Stimulated activated CD4-positive, alpha-beta T cell treated with anti-CD3 and anti-CD28 coated beads, Interleukin-15, amount 100 ng/mL, for 48 hours (primary cell): ENCODE data around the gene CHMP6.
"Not testable (repeated sequence)": the region's sequence is repeated elsewhere in the genome, so short reads cannot be mapped to it uniquely, and the experiment has no call there.

Experiments
- DNase-seq, 2 donors: peaks; one replicate each; pipeline ENCODE4 v3.0.0-alpha.2; 2020; ENCODE audit warnings: low read depth in 2 of 2

The CHMP6 gene

DNA sequence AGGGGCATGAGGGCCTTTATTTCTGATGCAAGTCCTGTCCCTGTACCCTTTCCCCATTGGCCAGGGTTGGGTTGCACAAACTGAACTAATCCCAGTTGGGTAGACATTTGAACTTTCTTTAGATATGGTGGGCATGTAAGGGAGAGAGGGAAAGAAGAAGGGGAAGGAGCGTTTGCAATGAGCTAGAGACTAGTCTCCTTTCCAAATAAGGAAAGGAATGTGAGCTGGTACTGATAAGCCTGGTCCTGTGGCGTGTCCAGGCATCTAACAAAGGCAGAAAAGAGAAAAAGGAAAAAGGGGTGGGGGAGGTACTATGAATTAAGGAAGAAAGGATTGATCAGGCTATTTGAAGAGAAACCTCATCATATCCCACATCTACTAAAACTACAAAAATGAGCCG is 20.3 kb downstream of the CHMP6 start:
- DNase-seq = no peak

DNA sequence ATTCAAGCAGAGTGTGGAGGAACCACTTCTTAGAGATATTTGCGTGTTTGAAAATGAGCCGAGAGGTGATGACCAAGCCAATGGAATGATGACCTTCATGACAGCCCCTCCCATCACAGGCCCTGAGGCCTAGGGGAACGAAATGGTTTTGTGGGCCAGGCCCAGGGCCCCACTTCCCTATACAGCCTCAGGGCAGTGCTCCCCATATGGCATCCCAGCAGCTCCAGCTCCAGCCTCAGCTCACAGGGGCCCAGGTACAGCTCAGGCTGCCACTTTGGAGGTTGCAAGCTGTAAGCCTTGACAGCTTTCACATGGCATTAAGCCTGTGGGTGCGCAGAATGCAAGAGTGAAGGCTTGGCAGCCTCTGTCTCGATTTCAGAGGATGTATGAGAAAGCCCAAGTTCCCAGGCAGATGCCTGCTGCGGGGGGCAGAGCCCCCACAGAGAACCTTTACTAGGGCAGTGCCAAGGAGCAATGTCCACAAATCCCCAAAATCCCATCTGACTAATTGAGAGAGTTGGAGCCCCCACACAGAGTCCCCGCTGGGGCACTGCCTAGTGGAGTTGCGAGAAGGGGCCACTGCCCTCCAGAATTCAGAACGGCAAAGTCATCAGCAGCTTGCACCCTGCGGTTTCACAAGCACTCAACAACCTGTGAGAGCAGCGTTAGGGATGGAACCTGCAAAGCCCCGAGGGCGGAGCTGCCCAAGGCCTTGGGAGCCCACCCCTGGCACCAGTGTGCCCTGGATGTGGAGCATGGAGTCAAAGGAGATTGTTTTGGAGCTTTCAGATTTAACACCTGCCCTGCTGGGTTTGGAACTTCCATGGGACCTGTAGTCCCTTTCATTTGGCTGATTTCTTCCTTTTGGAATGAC is 21.2 kb downstream of the CHMP6 start:
- no peak for DNase-seq

DNA sequence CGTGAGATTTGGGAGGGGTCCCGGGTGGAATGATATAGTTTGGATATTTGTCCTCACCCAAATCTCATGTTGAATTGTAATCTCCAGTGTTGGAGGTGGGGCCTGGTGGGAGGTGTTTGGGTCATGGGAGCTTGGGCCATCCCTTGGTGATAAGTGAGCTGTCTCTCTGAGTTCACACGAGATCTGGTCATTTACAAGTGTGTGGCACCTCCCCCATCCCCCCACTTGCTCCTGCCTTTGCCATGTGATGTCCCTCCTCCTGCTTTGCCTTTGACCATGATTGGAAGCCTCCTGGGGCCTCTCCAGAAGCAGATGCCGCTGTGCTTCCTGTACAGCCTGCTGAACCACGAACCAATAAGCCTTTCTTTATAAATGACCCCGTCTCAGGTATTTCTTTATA is 22.0 kb downstream of the CHMP6 start:
- no peak for DNase-seq

DNA sequence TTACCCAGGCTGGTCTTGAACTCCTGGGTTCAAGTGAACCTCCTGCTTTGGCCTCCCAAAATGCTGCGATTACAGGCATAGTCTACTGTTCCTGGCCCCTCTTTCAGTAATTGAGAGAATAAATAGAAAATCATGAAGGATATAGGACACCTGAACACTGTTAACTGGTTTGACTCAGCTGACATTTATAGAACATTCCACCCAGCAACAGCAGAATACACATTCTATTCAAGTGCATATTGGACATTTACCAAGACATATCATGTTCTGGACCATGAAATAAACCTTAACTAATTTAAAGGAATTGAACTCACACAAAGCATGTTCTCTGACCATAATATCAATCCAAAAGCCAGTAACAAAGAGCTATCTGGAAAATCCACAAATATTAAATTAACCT is 23.5 kb downstream of the CHMP6 start:
- no peak for DNase-seq

GRCh38 chr17:81016575-81016974 is 24.9 kb downstream of the CHMP6 start:
- DNase-seq = no peak

GRCh38 chr17:81017330-81017729 is 25.7 kb downstream of the CHMP6 start:
- DNase-seq = not testable (repeated sequence)

DNA sequence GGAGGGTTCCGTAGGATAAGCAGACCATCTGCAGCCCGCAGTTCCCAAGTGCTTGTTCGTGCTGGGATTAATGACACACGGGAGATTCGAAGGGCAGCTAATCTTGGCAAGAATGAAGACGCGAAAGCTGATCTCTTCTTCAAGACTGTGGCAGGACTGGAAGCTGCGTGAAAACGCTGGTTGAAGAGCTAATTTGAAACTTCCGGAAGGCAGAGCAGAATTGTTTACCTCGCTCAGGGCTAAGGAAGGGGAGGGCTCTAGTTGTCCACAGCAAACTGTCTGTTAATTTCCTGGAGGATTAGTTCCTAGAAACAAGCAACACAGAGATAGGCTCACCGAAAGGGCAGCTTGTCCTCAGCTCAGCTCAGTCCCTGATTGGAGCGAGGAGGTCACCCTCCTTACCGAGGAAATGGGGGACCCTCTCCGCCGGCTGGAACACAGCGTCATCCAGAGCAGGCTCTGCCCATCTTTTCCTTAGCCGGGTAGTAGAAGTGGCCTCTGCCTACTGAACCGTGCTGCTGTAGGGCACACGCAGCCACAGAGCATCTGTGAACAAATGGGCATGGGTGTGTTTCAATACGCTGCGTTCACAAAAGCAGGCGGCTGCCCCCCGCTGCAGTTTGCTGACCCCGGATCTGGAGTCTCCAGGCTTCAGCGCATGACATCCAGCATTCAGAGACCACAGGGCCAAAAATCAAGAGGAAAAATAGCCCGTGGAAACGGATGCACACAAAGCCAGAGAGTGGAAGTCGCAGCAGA is 26.6 kb downstream of the CHMP6 start:
- DNase-seq = no peak

- DNase-seq = no peak
Observed at GRCh38 chr17:81019563-81020442, 28.2 kb downstream of the CHMP6 start.

DNA sequence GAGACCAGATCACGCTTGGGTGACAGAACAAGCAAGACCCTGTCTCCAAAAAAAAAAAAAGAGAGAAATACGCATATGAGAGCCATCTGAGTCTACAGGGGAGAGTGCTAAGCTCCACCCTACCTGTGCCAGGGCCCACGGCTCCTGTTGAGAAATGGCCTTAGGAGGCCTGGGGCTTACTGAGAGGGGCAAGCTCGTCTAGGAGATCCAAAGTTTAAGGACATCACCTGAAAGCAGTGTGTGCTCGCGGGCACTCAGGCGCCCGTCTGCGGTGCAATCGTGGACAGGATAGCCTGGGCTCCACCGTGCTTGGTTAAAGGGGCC is 28.8 kb downstream of the CHMP6 start:
- no peak for DNase-seq

DNA sequence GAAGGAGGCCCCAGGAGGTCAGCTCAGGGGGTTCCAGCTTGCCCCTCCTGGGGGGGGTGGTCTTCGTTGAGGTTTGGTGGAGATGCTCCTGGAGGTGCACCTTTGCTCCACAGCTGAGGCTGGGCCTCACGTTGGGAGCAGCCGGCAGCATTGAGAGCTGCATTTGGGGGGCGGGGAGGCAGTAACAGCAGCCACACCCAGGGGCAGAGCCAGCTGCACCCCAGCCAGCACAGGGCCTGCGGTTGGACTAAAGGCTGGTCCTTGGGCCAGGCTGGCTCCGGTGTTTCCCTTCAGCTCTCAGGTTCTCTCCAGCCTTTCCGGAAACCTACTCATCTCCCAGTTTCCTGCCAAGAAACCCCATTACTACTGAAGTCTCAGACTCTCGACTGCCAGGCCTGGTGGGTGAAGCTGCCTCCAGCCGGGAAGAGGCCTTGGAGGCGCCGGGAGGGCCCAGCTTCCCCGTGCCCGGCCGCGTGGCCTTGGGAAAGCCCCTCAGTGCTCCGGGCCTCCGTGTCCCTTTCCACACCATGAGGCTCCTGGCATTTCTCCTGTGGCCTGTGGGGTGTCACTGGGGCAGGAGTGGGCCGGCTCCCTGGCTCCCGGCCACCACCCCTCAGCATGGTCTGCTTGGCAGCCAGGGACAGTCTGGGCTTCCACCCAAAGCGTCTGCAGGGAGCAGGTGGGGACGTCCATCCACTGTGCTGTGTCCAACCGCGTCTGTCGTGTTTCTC is 29.3 kb downstream of the CHMP6 start:
- DNase-seq = no peak

- DNase-seq = no peak
Observed at GRCh38 chr17:81021531-81022343, 30.1 kb downstream of the CHMP6 start.

DNA sequence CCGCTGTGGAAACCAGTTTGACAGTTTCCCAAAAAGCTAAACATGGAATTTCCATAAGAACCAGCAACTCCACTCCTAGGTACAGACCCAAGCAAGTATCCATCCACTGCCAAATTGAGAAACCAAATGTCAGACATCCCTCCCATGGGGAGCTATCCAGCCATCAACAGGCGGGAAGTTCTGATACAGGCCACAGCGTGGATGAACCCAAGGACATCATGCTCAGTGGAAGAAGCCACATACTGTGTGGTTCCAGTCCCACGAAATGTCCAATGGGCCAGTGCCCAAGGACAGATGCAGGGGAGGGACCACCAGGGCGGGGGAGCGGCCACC is 30.7 kb downstream of the CHMP6 start:
- no peak for DNase-seq

DNA sequence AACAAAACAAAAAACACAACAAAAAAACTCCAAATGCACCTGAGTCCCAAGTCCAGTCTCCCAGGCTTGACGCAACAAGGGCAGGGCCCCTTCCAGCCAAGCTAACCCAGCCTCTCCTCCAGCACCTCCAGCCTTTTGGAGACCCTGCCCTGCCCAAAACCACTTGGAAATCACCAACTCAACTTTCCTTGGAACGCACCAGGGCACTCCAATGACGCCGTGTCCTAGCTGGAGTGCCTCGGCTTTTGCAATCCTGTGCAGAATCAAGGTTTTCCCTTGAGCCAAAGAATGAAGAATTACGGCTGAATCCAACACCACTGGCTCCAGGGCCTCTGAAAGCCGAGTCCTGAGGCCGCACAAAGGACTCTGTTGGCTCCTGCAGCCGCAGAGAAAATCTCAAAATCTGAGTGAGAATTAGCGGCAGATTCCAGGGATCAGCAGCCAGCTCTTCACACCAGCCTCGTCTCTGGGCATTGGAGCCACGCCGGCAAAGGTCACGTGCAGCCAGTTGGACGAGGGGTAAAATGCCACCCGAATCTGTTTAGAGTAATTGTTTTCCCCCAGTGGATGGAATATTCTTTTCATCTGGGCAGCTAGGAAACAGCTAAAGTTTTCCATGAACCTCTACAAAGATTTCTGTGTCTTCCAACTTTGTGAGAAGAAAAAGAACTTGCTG is 33.6 kb downstream of the CHMP6 start:
- no peak for DNase-seq

DNA sequence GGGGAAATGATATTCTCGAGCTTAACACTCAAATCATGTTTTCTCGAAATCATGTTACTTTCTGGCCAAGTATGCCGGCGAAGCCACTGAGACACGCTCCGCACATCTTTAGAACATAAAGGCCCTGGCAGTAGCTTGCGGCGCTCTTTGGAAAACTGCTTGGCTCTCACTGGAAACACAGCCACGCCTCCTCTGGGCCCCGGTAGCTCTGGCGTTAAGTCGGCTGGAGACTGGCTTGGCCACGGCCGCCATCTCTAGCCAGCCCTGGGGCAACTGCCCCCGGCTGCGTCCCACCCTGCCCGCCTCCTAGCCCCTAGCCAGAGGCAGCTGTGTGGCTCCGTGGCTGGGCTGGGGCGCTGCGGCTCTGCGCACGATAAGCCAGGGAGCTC is 34.1 kb downstream of the CHMP6 start:
- no peak for DNase-seq

DNA sequence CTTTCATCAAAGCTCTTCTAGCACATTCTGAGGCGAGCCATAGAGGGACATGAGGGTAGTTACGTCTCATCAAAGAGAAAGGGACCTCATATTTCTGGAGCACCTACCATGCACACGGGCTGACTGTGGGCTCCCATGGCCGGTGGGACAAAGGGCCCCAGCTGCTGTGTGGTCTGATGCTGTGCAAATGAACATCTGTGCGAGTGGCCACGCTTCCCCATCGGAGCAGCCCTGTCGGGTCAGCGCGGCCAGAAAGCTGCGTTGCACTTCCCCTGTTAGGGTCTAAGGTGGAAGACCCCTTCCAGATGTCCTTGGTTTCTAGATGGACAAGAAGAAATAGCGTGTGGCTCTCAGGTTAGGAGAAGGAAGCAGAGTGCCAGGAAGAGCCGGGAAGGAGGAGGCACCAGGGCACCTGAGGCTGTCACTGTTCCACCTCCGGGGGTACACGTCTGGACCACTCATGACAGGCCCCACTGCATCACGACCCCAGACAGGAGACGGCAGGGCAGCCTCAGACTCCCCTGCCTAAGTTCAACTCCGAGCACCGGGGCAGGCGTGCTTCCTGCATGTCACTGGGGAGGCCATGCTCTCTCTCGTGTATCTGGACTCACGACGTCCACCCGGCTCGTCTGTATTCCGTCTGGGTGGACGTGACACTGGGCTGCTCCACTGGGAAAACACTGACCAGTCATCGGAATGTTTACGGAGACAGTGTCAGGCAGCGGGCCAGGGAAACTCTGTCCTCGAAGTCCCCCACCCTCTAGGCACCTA is 34.8 kb downstream of the CHMP6 start:
- no peak for DNase-seq

- DNase-seq = no peak
Observed at GRCh38 chr17:81027038-81027437, 35.4 kb downstream of the CHMP6 start.

- DNase-seq = no peak
Observed at GRCh38 chr17:81027591-81028505, 36.2 kb downstream of the CHMP6 start.

GRCh38 chr17:81028506-81028858 is 36.8 kb downstream of the CHMP6 start:
- no peak for DNase-seq

DNA sequence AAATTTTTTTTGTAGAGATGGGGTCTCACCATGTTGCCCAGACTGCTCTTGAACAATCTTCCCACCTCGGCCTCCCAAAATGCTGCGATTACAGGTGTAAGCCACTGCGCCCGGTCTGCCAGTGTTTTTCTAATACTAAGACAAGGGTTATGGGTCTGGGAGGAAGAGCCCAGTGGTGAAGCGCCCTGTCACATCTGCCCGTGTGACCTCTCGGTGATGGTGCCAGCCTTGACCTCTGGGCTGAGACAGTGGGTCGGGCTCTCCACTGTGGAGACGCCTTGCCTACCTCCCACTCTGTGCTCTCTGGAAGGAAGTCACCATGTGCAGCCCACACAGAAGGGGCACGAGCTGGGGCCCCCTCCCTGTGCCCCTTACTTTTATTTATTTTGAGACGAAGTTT is 38.2 kb downstream of the CHMP6 start:
- no peak for DNase-seq
